ENCODE data around the gene TARDBP.
"Not testable (repeated sequence)": the region's sequence is repeated elsewhere in the genome, so short reads cannot be mapped to it uniquely, and the experiment has no call there.

TARDBP gene

GRCh38 chr1:11068600-11069473 lies 56.4 kb downstream of the TARDBP start:
- TF ChIP-seq CTCF (IDR thresholded peaks at IDR 0.05) = no peak
- no peak overlapping the region for H3K4me3 ChIP-seq (ENCODE audit: low read depth in 1 of 2, low read length in 1 of 2)
- no peaks in the 10 kb centered on the region for H3K27me3 ChIP-seq
- no peaks in the 10 kb centered on the region for H3K4me1 ChIP-seq (ENCODE audit: control insufficient read depth in 1 of 2, insufficient read depth in 1 of 2, low read depth in 1 of 2, low read length in 1 of 2)
- no peak overlapping the region for H3K27ac ChIP-seq
- H3K9me3 ChIP-seq = no peaks in the 10 kb centered on the region
- peaks cover 95% of the 10 kb centered on the region for H3K36me3 ChIP-seq

DNA sequence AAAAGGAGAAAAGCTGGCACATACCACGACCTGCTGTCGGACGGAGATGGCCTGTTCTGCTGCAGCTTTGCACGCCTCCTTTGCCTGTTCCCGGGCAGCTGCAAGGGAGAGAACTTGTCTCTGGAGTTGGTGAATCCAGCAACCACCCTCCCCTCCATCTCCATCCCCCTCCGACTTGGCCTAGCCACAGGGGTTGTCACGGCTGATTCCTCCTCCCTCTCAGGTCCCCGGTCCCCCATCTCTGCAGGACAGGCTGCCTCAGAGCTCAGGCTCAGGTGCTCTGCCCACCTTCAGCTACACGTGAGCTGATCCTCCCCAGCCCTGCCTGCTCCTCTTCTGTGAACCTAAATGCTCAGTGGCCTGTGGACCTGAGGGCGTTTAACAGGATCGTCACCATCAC lies 58.4 kb downstream of the TARDBP start:
- Histone ChIP-seq H3K27me3 (no peaks in the 10 kb centered on the region), H3K36me3 (peaks cover 100% of the 10 kb centered on the region), H3K4me1 (ENCODE audit: control insufficient read depth in 1 of 2, insufficient read depth in 1 of 2, low read depth in 1 of 2, low read length in 1 of 2) (no peaks in the 10 kb centered on the region), H3K4me3 (ENCODE audit: low read depth in 1 of 2, low read length in 1 of 2) (no peak overlapping the region), H3K27ac (no peak overlapping the region), H3K9me3 (no peaks in the 10 kb centered on the region)
- TF ChIP-seq CTCF (IDR thresholded peaks at IDR 0.05) = no peak

DNA sequence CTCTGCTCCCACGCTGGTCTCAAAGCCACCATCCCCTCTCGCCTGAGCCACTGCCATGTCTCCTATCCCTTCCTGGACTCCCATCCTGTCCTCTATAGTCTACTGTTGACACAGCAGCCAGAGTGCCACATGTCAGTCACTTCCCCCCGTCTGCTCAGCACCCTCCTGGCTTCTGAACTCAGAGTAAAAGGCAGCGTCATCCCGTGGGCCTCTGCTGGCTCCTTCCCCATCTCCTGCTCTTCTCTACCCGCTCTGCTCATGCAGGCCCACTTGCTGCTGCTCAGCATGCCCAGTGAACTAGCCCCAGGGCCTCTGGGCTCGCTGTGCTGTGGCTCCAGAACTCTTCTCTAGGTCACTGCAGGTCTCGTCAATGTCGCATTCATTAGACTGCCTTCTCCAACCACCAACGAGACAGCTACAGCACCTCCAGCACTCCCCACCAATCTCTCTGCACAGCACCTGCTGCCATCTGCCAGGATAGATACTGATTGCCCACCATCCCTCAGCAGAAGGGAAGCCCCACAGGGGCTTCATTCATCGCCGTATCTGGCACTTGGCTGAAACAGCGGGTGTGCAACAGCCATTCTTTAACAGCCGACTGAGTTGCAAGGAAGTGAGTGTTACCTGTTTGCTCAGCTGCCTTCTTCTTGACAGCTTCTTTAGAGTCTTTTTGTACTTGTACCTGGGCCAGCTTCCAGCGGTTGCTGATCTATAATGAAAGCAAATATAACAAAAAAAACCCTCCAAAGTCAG lies 59.2 kb downstream of the TARDBP start:
- Histone ChIP-seq H3K27me3 (no peaks in the 10 kb centered on the region), H3K9me3 (no peaks in the 10 kb centered on the region)
- no peak for TF ChIP-seq CTCF (IDR thresholded peaks at IDR 0.05)

DNA sequence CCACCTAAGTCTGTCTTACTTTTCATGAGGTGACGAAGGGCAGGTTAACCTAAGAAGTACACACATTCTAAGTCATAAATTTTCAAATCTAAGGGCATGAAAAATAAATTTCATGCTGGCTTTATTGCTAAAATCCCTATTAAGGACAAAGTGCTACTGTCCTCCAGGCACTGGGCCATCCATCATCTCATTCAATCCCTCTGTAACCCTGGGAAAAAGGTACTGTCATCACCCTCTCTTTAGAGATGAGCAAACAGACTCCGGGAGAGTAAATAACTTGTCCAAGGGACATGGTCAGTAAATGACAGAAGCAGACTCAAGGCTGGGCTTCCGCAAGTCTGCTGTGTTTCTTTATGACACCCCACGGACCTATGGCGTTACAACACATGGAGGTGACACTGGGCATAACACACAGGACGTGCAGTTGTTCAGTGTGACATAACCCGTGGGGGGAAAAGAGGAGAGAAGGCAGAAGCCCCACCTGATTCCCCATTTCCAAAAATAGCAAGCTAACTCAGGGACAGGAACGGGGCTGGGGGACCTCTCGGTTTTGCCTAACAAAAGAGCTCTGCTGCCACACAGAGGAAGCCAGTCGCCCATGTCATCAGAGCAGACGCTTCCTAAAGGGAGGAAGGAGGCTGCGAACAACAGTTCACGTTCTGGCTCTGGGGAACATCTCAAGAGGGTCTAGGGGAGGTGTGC lies 59.9 kb downstream of the TARDBP start:
- Histone ChIP-seq H3K4me3 (ENCODE audit: low read depth in 1 of 2, low read length in 1 of 2) (no peak overlapping the region), H3K27me3 (no peaks in the 10 kb centered on the region), H3K27ac (no peak overlapping the region), H3K9me3 (no peaks in the 10 kb centered on the region), H3K4me1 (ENCODE audit: control insufficient read depth in 1 of 2, insufficient read depth in 1 of 2, low read depth in 1 of 2, low read length in 1 of 2) (no peaks in the 10 kb centered on the region), H3K36me3 (peaks cover 100% of the 10 kb centered on the region)
- TF ChIP-seq CTCF (IDR thresholded peaks at IDR 0.05) = no peak

More for the DNA sequence above, 59.2 kb downstream of the TARDBP start:
- H3K36me3 ChIP-seq = peaks cover 100% of the 10 kb centered on the region
- H3K4me3 ChIP-seq (ENCODE audit: low read depth in 1 of 2, low read length in 1 of 2) = no peak overlapping the region
- H3K4me1 ChIP-seq (ENCODE audit: control insufficient read depth in 1 of 2, insufficient read depth in 1 of 2, low read depth in 1 of 2, low read length in 1 of 2) = no peaks in the 10 kb centered on the region
- no peak overlapping the region for H3K27ac ChIP-seq

- H3K4me3 ChIP-seq (ENCODE audit: low read depth in 1 of 2, low read length in 1 of 2); H3K9me3 ChIP-seq; H3K4me1 ChIP-seq (ENCODE audit: control insufficient read depth in 1 of 2, insufficient read depth in 1 of 2, low read depth in 1 of 2, low read length in 1 of 2); H3K27ac ChIP-seq; H3K27me3 ChIP-seq: not testable (repeated sequence)
- H3K36me3 ChIP-seq = peaks cover 97% of the 10 kb centered on the region
These were observed 60.9 kb downstream of the TARDBP start for GRCh38 chr1:11073398-11073797.

All from neutrophil (primary cell).